ENCODE measurements around the gene IGFBP5.

- no peak for TF ChIP-seq ZFP30 (CRISPR knock-in tag; IDR thresholded peaks at IDR 0.05)
- TF ChIP-seq RARB (CRISPR knock-in tag; IDR thresholded peaks at IDR 0.05) = no peak
Observed at GRCh38 chr2:216664593-216665034, 30.7 kb downstream of the IGFBP5 start.
